ENCODE data around the gene RAB24. TPM values are rescaled to one million over a fixed set of nuclear protein-coding genes. Genes with fewer than 3 reads are reported as not detected.
A peak's percentile ranks its signal among the peaks of the same experiment; 100 is the strongest.

The RAB24 gene
- total and polyA plus RNA-seq, 2 of the 4 experiments (the other 2 are of a cell fraction) = 18.5 to 60.8 TPM

DNA sequence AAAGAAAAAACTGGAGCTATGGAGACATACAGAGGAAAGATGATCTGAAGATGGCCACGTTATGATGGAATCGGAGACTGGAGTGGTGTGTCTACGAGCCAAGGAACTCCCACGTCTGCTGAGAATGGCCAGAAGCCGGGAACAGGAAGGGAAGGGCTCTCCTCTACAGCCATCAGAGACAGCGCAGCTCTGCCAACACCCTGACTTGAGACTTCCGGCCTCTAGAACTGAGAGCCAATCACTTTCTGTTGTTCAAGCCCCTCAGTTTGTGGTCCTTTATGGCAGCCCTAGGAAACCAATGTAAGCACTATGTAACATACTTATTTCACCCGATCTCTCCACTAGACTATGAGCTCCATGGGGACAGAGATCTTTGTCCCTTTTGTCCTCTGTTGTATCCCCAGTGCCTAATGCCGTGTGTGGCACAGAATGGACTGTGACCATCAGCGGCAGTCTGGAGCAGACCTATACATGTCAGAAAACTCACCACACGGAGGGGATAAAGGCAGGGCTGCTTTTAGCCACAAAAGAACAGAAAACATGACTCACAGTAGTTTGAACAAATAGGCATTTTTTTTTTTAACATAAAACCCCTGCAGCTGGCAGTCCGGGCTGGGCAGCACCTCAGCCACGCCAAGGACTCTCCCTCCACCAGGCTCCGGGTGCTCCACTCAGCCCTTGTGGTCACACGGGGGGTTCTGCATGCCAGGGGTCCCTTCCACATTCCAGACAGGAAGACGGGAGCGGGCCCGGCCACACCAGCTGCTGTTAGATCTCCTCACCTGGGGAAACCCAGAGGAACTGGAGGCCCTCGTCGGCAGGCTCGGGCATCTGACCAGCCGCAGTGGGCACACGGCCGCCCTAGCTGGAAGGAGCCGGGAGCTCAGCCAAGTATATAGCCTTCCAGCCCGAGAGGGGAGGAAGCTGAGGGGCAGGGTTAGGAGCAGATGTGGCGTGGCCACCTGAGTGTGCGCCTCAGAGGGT is 24.3 kb upstream of the RAB24 start:
- POLR2A ChIA-PET (ENCODE audit: unreplicated experiment) = no interaction called here
- Histone ChIP-seq H3K4me2 (ENCODE audit: low read depth, low read length) (no peak overlapping the region), H3K79me1 (ENCODE audit: low read depth in 1 of 2, low read length in 2 of 2) (peaks cover 5 to 27% of the 10 kb centered on the region in 2 experiments; a peak in 3 of 4 replicates)
- no peak for TF ChIP-seq MAZ (IDR thresholded peaks at IDR 0.05; ENCODE audit: borderline replicate concordance, low read depth, low read length)
- TF ChIP-seq CEBPB (IDR thresholded peaks at IDR 0.05; ENCODE audit: low read depth, low read length) = no peak
- TF ChIP-seq, protein P1, sequence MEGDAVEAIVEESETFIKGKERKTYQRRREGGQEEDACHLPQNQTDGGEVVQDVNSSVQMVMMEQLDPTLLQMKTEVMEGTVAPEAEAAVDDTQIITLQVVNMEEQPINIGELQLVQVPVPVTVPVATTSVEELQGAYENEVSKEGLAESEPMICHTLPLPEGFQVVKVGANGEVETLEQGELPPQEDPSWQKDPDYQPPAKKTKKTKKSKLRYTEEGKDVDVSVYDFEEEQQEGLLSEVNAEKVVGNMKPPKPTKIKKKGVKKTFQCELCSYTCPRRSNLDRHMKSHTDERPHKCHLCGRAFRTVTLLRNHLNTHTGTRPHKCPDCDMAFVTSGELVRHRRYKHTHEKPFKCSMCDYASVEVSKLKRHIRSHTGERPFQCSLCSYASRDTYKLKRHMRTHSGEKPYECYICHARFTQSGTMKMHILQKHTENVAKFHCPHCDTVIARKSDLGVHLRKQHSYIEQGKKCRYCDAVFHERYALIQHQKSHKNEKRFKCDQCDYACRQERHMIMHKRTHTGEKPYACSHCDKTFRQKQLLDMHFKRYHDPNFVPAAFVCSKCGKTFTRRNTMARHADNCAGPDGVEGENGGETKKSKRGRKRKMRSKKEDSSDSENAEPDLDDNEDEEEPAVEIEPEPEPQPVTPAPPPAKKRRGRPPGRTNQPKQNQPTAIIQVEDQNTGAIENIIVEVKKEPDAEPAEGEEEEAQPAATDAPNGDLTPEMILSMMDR (conservative IDR thresholded peaks at IDR 0.05; ENCODE audit: low read depth, low read length) = no peak
- TF ChIP-seq POLR2A (IDR thresholded peaks at IDR 0.05; ENCODE audit: low read depth, low read length) = no peak
- TF ChIP-seq CHD1 (IDR thresholded peaks at IDR 0.05; ENCODE audit: low read depth, low read length) = no peak
- no peak for TF ChIP-seq MXI1 (IDR thresholded peaks at IDR 0.05; ENCODE audit: borderline replicate concordance, low read depth, low read length)
- TF ChIP-seq ELK1 (IDR thresholded peaks at IDR 0.05; ENCODE audit: borderline replicate concordance, low read depth, low read length) = no peak
- TF ChIP-seq RCOR1 (IDR thresholded peaks at IDR 0.05; ENCODE audit: insufficient replicate concordance, low read length) = no peak
- no peak for TF ChIP-seq FOS (IDR thresholded peaks at IDR 0.05; ENCODE audit: low read depth, low read length)
- no peak for TF ChIP-seq RFX5 (IDR thresholded peaks at IDR 0.05; ENCODE audit: low read depth, low read length)
- TF ChIP-seq BHLHE40 (IDR thresholded peaks at IDR 0.05; ENCODE audit: low read depth, low read length) = no peak
- no peak for TF ChIP-seq MAFK (IDR thresholded peaks at IDR 0.05; ENCODE audit: low read depth, low read length)
- no peak for TF ChIP-seq RAD21 (IDR thresholded peaks at IDR 0.05; ENCODE audit: low read length)
- no peak for TF ChIP-seq USF2 (IDR thresholded peaks at IDR 0.05; ENCODE audit: low read depth, low read length)

More for the DNA sequence above, 24.3 kb upstream of the RAB24 start:
- CTCF ChIA-PET = interaction anchor here (0.6 to 1.1 kb wide), 2 partner anchors 10 to 27 kb away, joined by 5 read pairs; no protein-coding TSS in a partner anchor
- no peak overlapping the region for H3K9ac ChIP-seq (ENCODE audit: low read depth, low read length)
- H3K18ac ChIP-seq (ENCODE audit: low read depth, low read length) = no peak overlapping the region
- peak overlapping the region; percentile 89 for H2AK9ac ChIP-seq (replicated peaks; ENCODE audit: low read depth, low read length, poor library complexity)
- no peak overlapping the region for H3K56ac ChIP-seq (ENCODE audit: extremely low read depth, insufficient read depth, low read length)
- no peak overlapping the region for H2AK5ac ChIP-seq (ENCODE audit: low read depth, low read length)
- no peak overlapping the region for H3K4ac ChIP-seq (ENCODE audit: low read depth, low read length)
- no peak overlapping the region for H4K91ac ChIP-seq (ENCODE audit: insufficient read depth, low read depth, low read length)
- no peak overlapping the region for H2BK120ac ChIP-seq (ENCODE audit: low read depth, low read length)
- no peak overlapping the region for H2BK5ac ChIP-seq (ENCODE audit: low read depth, low read length, poor library complexity, severe bottlenecking)
- no peak overlapping the region for H3K14ac ChIP-seq (replicated peaks; ENCODE audit: low read depth, low read length)
- ATAC-seq (ENCODE audit: low read depth) (peak; percentile 38; the same call in 1 of the 2 replicates), DNase-seq (peak; percentile 33)
- H3K23ac ChIP-seq (ENCODE audit: low read depth, low read length) = no peak overlapping the region
- BruUV-seq (replicated peaks) = no TSS peak
- H2BK15ac ChIP-seq (ENCODE audit: low read depth, low read length) = no peak overlapping the region
- no peak overlapping the region for H4K8ac ChIP-seq (ENCODE audit: low read depth in 2 of 2, low read length in 2 of 2)
- H3K4me1 ChIP-seq (ENCODE audit: control insufficient read depth, insufficient read depth, low read length) = peaks cover 2% of the 10 kb centered on the region; the same call in 1 of the 2 replicates
- no peak overlapping the region for H3K4me3 ChIP-seq (ENCODE audit: insufficient read depth, low read depth, low read length)
- no peaks in the 10 kb centered on the region for H3K27me3 ChIP-seq (ENCODE audit: control insufficient read depth, insufficient read depth, low read length)
- dilution Hi-C loops (cut with HindIII; ENCODE audit: low sequenced_read_pairs, unreplicated experiment) = no loop called here
- H3K9me1 ChIP-seq (ENCODE audit: insufficient read depth, low read length) = peaks cover 2% of the 10 kb centered on the region; the same call in 1 of the 2 replicates
- H2BK20ac ChIP-seq (ENCODE audit: low read depth, low read length) = no peak overlapping the region
- peaks cover 31% of the 10 kb centered on the region for H3K36me3 ChIP-seq (ENCODE audit: control insufficient read depth, insufficient read depth, low read length)
- intact Hi-C loops (cut with micrococcal nuclease) = no loop called here
- WGBS, 2 experiments (ENCODE audit: extremely low coverage in 2 of 2, insufficient read length in 1 of 2) = 80% methylated on average over 10 of the region's 28 CpGs; no CpG with 5 or more reads in 1 of the 2 experiments
- peaks cover 5% of the 10 kb centered on the region for H4K20me1 ChIP-seq (ENCODE audit: insufficient read depth, low read length)
- in situ Hi-C loops (cut with MboI; ENCODE audit: low sequenced_read_pairs) = no loop called here
- H4K5ac ChIP-seq (ENCODE audit: low read depth, low read length) = no peak overlapping the region
- H3K9me3 ChIP-seq (ENCODE audit: control insufficient read depth, insufficient read depth, low read length) = no peaks in the 10 kb centered on the region
- peak overlapping the region; percentile 56 for H2AFZ ChIP-seq (replicated peaks; ENCODE audit: low read length, poor library complexity)
- H3K27ac ChIP-seq (ENCODE audit: insufficient read depth, low read length) = no peak overlapping the region
